DOHH2 (cell line): ENCODE results near the gene PXT1.

Experiments
- H3F3A ChIP-seq: fragments of 200-600 bp; sonication (generic), shearing (Covaris generic); 2 replicates; pipeline ENCODE4 v1.6.0; 2016; ENCODE audit warnings: antibody characterized with exemption, mild to moderate bottlenecking; ENCODE audit not compliant: control insufficient read depth, insufficient read depth
- H3K27ac ChIP-seq: fragments of 200-600 bp; sonication (generic); 2 replicates; pipeline ENCODE4 v1.5.1; 2014; ENCODE audit warnings: low read depth, mild to moderate bottlenecking, low read length, moderate library complexity
- H3K27me3 ChIP-seq: fragments of 200-600 bp; sonication (generic); 2 replicates; pipeline ENCODE4 v1.6.1; 2014; ENCODE audit warnings: mild to moderate bottlenecking, low read length, mixed read lengths; ENCODE audit not compliant: control insufficient read depth
- H3K36me3 ChIP-seq: fragments of 200-600 bp; sonication (generic); 2 replicates; pipeline ENCODE4 v1.6.1; 2014; ENCODE audit warnings: mild to moderate bottlenecking, low read length, moderate library complexity, mixed read lengths; ENCODE audit not compliant: control insufficient read depth
- H3K4me1 ChIP-seq: fragments of 200-600 bp; sonication (generic); 2 replicates; pipeline ENCODE4 v1.6.1; 2014; ENCODE audit warnings: mild to moderate bottlenecking, low read length, mixed read lengths; ENCODE audit not compliant: control insufficient read depth
- H3K4me2 ChIP-seq: fragments of 200-600 bp; sonication (generic); 2 replicates; pipeline ENCODE4 v1.6.0; 2014; ENCODE audit warnings: mild to moderate bottlenecking, low read length, moderate library complexity
- H3K4me3 ChIP-seq: fragments of 200-600 bp; sonication (generic); 2 replicates; pipeline ENCODE4 v1.5.1; 2014; ENCODE audit warnings: mild to moderate bottlenecking, low read length, mixed read lengths
- H3K79me2 ChIP-seq: fragments of 200-600 bp; sonication (generic); 2 replicates; pipeline ENCODE4 v1.6.1; 2014; ENCODE audit warnings: mild to moderate bottlenecking, low read length, mixed read lengths; ENCODE audit not compliant: control insufficient read depth
- H3K9me2 ChIP-seq: fragments of 200-600 bp; sonication (generic); replicated peaks from 2 replicates; pipeline ENCODE4 v1.6.1; 2014; ENCODE audit warnings: mild to moderate bottlenecking, low read length, mixed read lengths; ENCODE audit not compliant: control insufficient read depth
- H3K9me3 ChIP-seq: fragments of 200-600 bp; sonication (generic); 2 replicates; pipeline ENCODE4 v1.6.1; 2014; ENCODE audit warnings: antibody characterized with exemption, low read length, mixed read lengths; ENCODE audit not compliant: control insufficient read depth, insufficient read depth
- H4K20me1 ChIP-seq: fragments of 200-600 bp; sonication (generic); 2 replicates; pipeline ENCODE4 v1.6.0; 2014; ENCODE audit warnings: low read depth, mild to moderate bottlenecking, antibody characterized with exemption, low read length, moderate library complexity; ENCODE audit not compliant: control insufficient read depth, insufficient read depth
- CTCF ChIP-seq: fragments of 200-600 bp; sonication (generic); IDR thresholded peaks from one replicate; pipeline ENCODE4 v1.5.1; 2014; ENCODE audit warnings: antibody characterized with exemption, mild to moderate bottlenecking, low read depth, low read length; ENCODE audit not compliant: poor library complexity, severe bottlenecking
- EZH2phosphoT487 ChIP-seq: fragments of 200-600 bp; sonication (generic); IDR thresholded peaks from 2 replicates; pipeline ENCODE4 v1.6.1; 2017; ENCODE audit warnings: borderline replicate concordance, mild to moderate bottlenecking, antibody characterized with exemption, low read length, moderate library complexity, mixed read lengths

Gene PXT1

GRCh38 chr6:36368921-36369865 is 73.5 kb downstream of the PXT1 start:
- Histone ChIP-seq H3K4me2 (no peak overlapping the region), H3K9me2 (no peaks in the 10 kb centered on the region), H3K27ac (no peak overlapping the region), H3K4me1 (peaks cover 22% of the 10 kb centered on the region), H3K9me3 (no peaks in the 10 kb centered on the region), H3K79me2 (no peaks in the 10 kb centered on the region), H4K20me1 (no peaks in the 10 kb centered on the region), H3F3A (no peaks in the 10 kb centered on the region), H3K4me3 (no peak overlapping the region), H3K36me3 (no peaks in the 10 kb centered on the region), H3K27me3 (peaks cover 8% of the 10 kb centered on the region; the same call in 1 of the 2 replicates)
- TF ChIP-seq EZH2phosphoT487, result no peak
- no peak for TF ChIP-seq CTCF

- no peaks in the 10 kb centered on the region for H3F3A ChIP-seq
- no peaks in the 10 kb centered on the region for H3K36me3 ChIP-seq
- TF ChIP-seq CTCF (no peak), EZH2phosphoT487 (no peak)
- H3K27ac ChIP-seq, result no peak overlapping the region
- H3K4me3 ChIP-seq, result no peak overlapping the region
- H4K20me1 ChIP-seq, result no peaks in the 10 kb centered on the region
- no peaks in the 10 kb centered on the region for H3K79me2 ChIP-seq
- H3K9me2 ChIP-seq, result no peaks in the 10 kb centered on the region
- peaks cover 18% of the 10 kb centered on the region for H3K4me1 ChIP-seq
- H3K27me3 ChIP-seq, result peaks cover 3% of the 10 kb centered on the region; the same call in 1 of the 2 replicates
- H3K4me2 ChIP-seq, result no peak overlapping the region
- H3K9me3 ChIP-seq, result no peaks in the 10 kb centered on the region
Measured at GRCh38 chr6:36368421-36368820, 74.2 kb downstream of the PXT1 start.

DNA sequence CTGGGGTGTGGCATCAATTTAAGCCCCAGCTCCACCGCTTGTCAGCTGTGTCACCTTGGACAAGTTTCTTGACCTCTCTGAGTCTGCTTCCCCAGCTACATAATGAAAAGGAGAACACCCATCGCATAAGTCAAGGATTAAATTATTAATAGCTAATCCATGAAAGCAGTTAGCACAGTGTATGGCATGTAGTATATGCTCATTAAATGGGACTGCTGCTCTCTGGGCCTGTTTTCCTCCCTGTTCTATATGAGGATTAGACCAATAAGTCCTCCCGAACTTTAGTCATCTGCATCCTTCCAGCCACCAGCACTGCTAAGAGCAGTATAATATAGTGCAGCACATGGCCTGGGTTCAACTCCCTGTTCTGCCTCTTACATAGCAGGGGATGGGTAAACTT is 74.9 kb downstream of the PXT1 start:
- Histone ChIP-seq H3K4me1 (peaks cover 16% of the 10 kb centered on the region), H3K79me2 (no peaks in the 10 kb centered on the region)
- TF ChIP-seq CTCF (no peak), EZH2phosphoT487 (no peak)

More for the DNA sequence above, 74.9 kb downstream of the PXT1 start:
- Histone ChIP-seq H4K20me1 (no peaks in the 10 kb centered on the region), H3K9me2 (no peaks in the 10 kb centered on the region), H3K4me2 (no peak overlapping the region), H3K36me3 (no peaks in the 10 kb centered on the region), H3K27ac (no peak overlapping the region), H3K4me3 (no peak overlapping the region), H3K9me3 (no peaks in the 10 kb centered on the region), H3F3A (no peaks in the 10 kb centered on the region), H3K27me3 (peaks cover 3% of the 10 kb centered on the region; the same call in 1 of the 2 replicates)
